KOPT-K1 (cell line): ENCODE results near the gene LSM14B.
"Not testable (repeated sequence)": the region's sequence is repeated elsewhere in the genome, so short reads cannot be mapped to it uniquely, and the experiment has no call there.

Experiments
- H3K27ac ChIP-seq: fragments of 200-600 bp; sonication (generic); 2 replicates; pipeline ENCODE4 v1.5.1; 2016; ENCODE audit warnings: antibody characterized with exemption, mild to moderate bottlenecking, low read depth, low read length; ENCODE audit not compliant: poor library complexity, severe bottlenecking
- H3K36me3 ChIP-seq: fragments of 200-600 bp; sonication (generic); 2 replicates; pipeline ENCODE4 v1.5.1; 2017; ENCODE audit warnings: antibody characterized with exemption, mild to moderate bottlenecking, low read length, moderate library complexity; ENCODE audit not compliant: insufficient read depth
- H3K9me3 ChIP-seq: fragments of 200-600 bp; sonication (generic); 2 replicates; pipeline ENCODE4 v1.5.1; 2017; ENCODE audit warnings: antibody characterized with exemption, low read length, mild to moderate bottlenecking; ENCODE audit not compliant: insufficient read depth, poor library complexity, severe bottlenecking

The LSM14B gene

GRCh38 chr20:62121776-62122653, at the start of gene LSM14B:
Gene LSM14B, plus strand, starts transcription at chr20:62122475. Its CDS starts 192 bp downstream, at chr20:62122667.
- H3K27ac ChIP-seq = peak within 1 kb of the TSS; percentile 93
- no peaks in the 10 kb centered on the region for H3K9me3 ChIP-seq
- H3K36me3 ChIP-seq = peaks cover 36% of the 10 kb centered on the region

- Histone ChIP-seq H3K27ac (no peak overlapping the region), H3K9me3 (peaks cover 41% of the 10 kb centered on the region), H3K36me3 (no peaks in the 10 kb centered on the region)
These were observed 49.0 kb upstream of the LSM14B start for GRCh38 chr20:62073323-62073722.

- Histone ChIP-seq H3K27ac (no peak overlapping the region), H3K9me3 (peaks cover 33% of the 10 kb centered on the region)
These were observed 43.1 kb upstream of the LSM14B start for GRCh38 chr20:62079166-62079565.

GRCh38 chr20:62080249-62080990, 41.9 kb upstream of the LSM14B start:
- H3K36me3 ChIP-seq = no peaks in the 10 kb centered on the region
- peaks cover 21% of the 10 kb centered on the region for H3K9me3 ChIP-seq
- H3K27ac ChIP-seq = no peak overlapping the region

More at GRCh38 chr20:62079166-62079565, 43.1 kb upstream of the LSM14B start:
- no peaks in the 10 kb centered on the region for H3K36me3 ChIP-seq

- H3K9me3 ChIP-seq = peaks cover 8% of the 10 kb centered on the region
- H3K27ac ChIP-seq = no peak overlapping the region
- no peaks in the 10 kb centered on the region for H3K36me3 ChIP-seq
These were observed 39.0 kb upstream of the LSM14B start for GRCh38 chr20:62083312-62083711.

- not testable (repeated sequence) for H3K36me3 ChIP-seq, H3K9me3 ChIP-seq, H3K27ac ChIP-seq
These were observed 38.1 kb upstream of the LSM14B start for GRCh38 chr20:62084224-62084623.

GRCh38 chr20:62085206-62085605, 37.1 kb upstream of the LSM14B start:
- H3K36me3 ChIP-seq = no peaks in the 10 kb centered on the region
- H3K9me3 ChIP-seq = no peaks in the 10 kb centered on the region

GRCh38 chr20:62087227-62087626, 35.0 kb upstream of the LSM14B start:
- H3K9me3 ChIP-seq = no peaks in the 10 kb centered on the region
- no peaks in the 10 kb centered on the region for H3K36me3 ChIP-seq
- H3K27ac ChIP-seq = no peak overlapping the region

More at GRCh38 chr20:62085206-62085605, 37.1 kb upstream of the LSM14B start:
- no peak overlapping the region for H3K27ac ChIP-seq

GRCh38 chr20:62087632-62088031, 34.6 kb upstream of the LSM14B start:
- Histone ChIP-seq H3K27ac (no peak overlapping the region), H3K9me3 (no peaks in the 10 kb centered on the region)

GRCh38 chr20:62088258-62089127, 33.8 kb upstream of the LSM14B start:
- no peak overlapping the region for H3K27ac ChIP-seq
- no peaks in the 10 kb centered on the region for H3K9me3 ChIP-seq
- no peaks in the 10 kb centered on the region for H3K36me3 ChIP-seq

More at GRCh38 chr20:62087632-62088031, 34.6 kb upstream of the LSM14B start:
- H3K36me3 ChIP-seq = no peaks in the 10 kb centered on the region

GRCh38 chr20:62089393-62089792, 32.9 kb upstream of the LSM14B start:
- Histone ChIP-seq H3K9me3 (no peaks in the 10 kb centered on the region), H3K27ac (no peak overlapping the region), H3K36me3 (no peaks in the 10 kb centered on the region)

- Histone ChIP-seq H3K27ac (no peak overlapping the region), H3K9me3 (peaks cover 10% of the 10 kb centered on the region), H3K36me3 (no peaks in the 10 kb centered on the region)
These were observed 25.6 kb upstream of the LSM14B start for GRCh38 chr20:62096421-62097380.

GRCh38 chr20:62097881-62098407, 24.3 kb upstream of the LSM14B start:
- H3K9me3 ChIP-seq = peaks cover 17% of the 10 kb centered on the region
- no peak overlapping the region for H3K27ac ChIP-seq
- H3K36me3 ChIP-seq = no peaks in the 10 kb centered on the region

GRCh38 chr20:62101078-62101477, 21.2 kb upstream of the LSM14B start:
- Histone ChIP-seq H3K36me3 (no peaks in the 10 kb centered on the region), H3K27ac (no peak overlapping the region), H3K9me3 (peaks cover 32% of the 10 kb centered on the region)
